ENCODE results near the gene EFNB3. TPM values are rescaled to one million over a fixed set of nuclear protein-coding genes. Genes with fewer than 3 reads are reported as not detected.

EFNB3 gene
- total RNA-seq, 3 donors from 2014 or later: 0.31 to 1.3 (median 0.35) TPM

GRCh38 chr17:7685533-7686221, 19.3 kb upstream of the EFNB3 start:
- H3K9me3 ChIP-seq: no peaks in the 10 kb centered on the region
- H3K4me1 ChIP-seq (ENCODE audit: low read depth): peaks cover 23% of the 10 kb centered on the region
- no peaks in the 10 kb centered on the region for H3K36me3 ChIP-seq (ENCODE audit: low read depth)
- TF ChIP-seq CTCF (IDR thresholded peaks at IDR 0.05): no peak
- ATAC-seq: peak; percentile 84
- DNase-seq: peak; percentile 93 to 97 (median 95)
- peak overlapping the region; percentile 72 for H3K4me3 ChIP-seq
- intact Hi-C loops (cut with DNase I, micrococcal nuclease): loop anchor here in 1 of 2 donors (10.0 kb wide), 1 partner anchor 51 kb away; the partner anchor contains the start of gene SHBG

DNA sequence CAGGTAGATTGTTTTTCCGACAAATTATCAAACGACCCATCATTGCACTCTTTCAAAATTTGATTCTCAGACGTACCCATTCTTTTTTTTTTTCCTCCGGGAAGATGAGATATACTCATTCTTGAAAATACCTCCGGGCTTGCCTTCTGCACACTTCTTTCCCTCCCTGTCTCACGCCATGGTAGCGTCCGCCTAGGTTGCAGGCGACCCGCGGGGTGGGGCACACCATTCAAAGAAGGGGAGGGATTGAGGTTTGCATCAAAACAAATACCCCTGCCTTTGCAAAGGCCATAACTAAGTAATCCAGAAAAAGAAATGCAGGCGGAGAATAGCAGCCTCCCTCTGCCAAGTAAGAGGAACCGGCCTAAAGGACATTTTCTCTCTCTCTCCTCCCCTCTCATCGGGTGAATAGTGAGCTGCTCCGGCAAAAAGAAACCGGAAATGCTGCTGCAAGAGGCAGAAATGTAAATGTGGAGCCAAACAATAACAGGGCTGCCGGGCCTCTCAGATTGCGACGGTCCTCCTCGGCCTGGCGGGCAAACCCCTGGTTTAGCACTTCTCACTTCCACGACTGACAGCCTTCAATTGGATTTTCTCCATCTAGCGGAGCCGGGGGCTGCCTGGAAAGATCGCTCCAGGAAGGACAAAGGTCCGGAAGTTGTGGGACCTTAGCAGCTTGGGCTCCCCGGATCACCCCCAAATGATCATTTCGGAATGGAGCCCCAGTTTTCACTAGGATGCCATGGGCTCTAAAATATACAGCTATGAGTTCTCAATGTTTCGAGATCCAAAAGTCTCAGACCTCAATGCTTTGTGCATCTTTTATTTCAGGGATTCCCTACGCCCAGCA, 18.6 kb upstream of the EFNB3 start:
- no peaks in the 10 kb centered on the region for H3K36me3 ChIP-seq (ENCODE audit: low read depth)
- H3K4me3 ChIP-seq: peak overlapping the region; percentile 72
- TF ChIP-seq CTCF (IDR thresholded peaks at IDR 0.05): no peak
- H3K9me3 ChIP-seq: no peaks in the 10 kb centered on the region
- peaks cover 23% of the 10 kb centered on the region for H3K4me1 ChIP-seq (ENCODE audit: low read depth)
- intact Hi-C loops (cut with DNase I, micrococcal nuclease): loop anchor here in 1 of 2 donors (10.0 kb wide), 1 partner anchor 52 kb away; the partner anchor contains the start of gene SHBG
- peak; percentile 81 to 86 (median 82) for DNase-seq
- ATAC-seq: peak; percentile 67

DNA sequence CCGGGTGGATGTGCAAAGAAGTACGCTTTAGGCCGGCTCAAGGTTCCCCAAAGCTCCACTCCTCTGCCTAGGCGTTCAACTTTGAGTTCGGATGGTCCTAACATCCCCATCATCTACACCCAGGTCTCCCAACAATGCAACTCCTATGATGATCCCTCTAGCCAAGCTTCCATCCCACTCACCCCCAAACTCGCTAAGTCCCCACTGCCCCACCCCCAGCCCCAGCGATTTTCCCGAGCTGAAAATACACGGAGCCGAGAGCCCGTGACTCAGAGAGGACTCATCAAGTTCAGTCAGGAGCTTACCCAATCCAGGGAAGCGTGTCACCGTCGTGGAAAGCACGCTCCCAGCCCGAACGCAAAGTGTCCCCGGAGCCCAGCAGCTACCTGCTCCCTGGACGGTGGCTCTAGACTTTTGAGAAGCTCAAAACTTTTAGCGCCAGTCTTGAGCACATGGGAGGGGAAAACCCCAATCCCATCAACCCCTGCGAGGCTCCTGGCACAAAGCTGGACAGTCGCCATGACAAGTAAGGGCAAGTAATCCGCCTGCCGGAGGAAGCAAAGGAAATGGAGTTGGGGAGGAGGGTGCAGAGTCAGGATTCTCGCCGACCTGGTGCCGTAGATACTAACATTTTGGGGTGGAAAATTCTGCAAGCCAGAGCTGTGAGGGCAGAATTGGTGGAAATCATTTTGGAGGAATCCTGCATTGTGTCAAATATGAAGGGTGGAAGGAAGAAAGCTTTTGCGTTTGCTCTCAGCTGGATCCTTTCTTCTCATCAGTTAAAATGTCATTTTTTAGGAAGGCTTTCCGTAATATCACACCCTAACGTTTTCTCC, 17.7 kb upstream of the EFNB3 start, which contains the start of gene TP53:
Gene TP53, minus strand, starts transcription at position 419 of the 836 bp plus-strand sequence. CDS start 10,896 bp downstream, outside the sequence.
- Histone ChIP-seq H3K36me3 (ENCODE audit: low read depth) (no peaks in the 10 kb centered on the region), H3K4me3 (peak within 1 kb of the TSS; percentile 72), H3K9me3 (no peaks in the 10 kb centered on the region), H3K4me1 (ENCODE audit: low read depth) (peaks cover 23% of the 10 kb centered on the region)
- no peak for TF ChIP-seq CTCF (IDR thresholded peaks at IDR 0.05)
- ATAC-seq: peak; percentile 73
- intact Hi-C loops (cut with DNase I, micrococcal nuclease): loop anchor here in 1 of 2 donors (10.0 kb wide), 1 partner anchor 52 kb away; the partner anchor contains the start of gene SHBG
- DNase-seq: peak; percentile 88 to 94 (median 90)

- H3K36me3 ChIP-seq (ENCODE audit: low read depth): no peaks in the 10 kb centered on the region
- TF ChIP-seq CTCF (IDR thresholded peaks at IDR 0.05): peak; percentile 99
- DNase-seq: peak; percentile 96 to 99 (median 98)
- H3K4me1 ChIP-seq (ENCODE audit: low read depth): peaks cover 23% of the 10 kb centered on the region
- ATAC-seq: peak; percentile 88
- H3K4me3 ChIP-seq: peak within 1 kb of the TSS; percentile 72
- H3K9me3 ChIP-seq: no peaks in the 10 kb centered on the region
- intact Hi-C loops (cut with DNase I, micrococcal nuclease): loop anchor here in 1 of 2 donors (10.0 kb wide), 1 partner anchor 53 kb away; the partner anchor contains the start of gene SHBG
Observed at GRCh38 chr17:7687908-7688807, 16.8 kb upstream of the EFNB3 start, which contains the start of gene WRAP53. WRAP53 (plus strand) TSS chr17:7688477; CDS start chr17:7688649, 172 bp downstream.

Measured in mucosa of descending colon (tissue), 3 donors.